Keratinocyte (primary cell): ENCODE data around the gene ZMIZ1. TPM values are rescaled to one million over a fixed set of nuclear protein-coding genes. Genes with fewer than 3 reads are reported as not detected.

Experiments
- DNase-seq: peaks from one replicate; pipeline ENCODE4 v3.0.0-alpha.2; 2011; ENCODE audit warnings: low read depth, missing footprints, low spot score
- FAIRE-seq: peaks from 2 replicates; lab custom pipeline; 2011; peaks lifted over from hg19 to GRCh38; lab: Jason Lieb, UNC
- H2AFZ ChIP-seq: 2 replicates; pipeline ENCODE4 v1.6.0; 2012; ENCODE audit warnings: low read length, control low read depth, inconsistent platforms; ENCODE audit not compliant: control insufficient read depth
- H3K27ac ChIP-seq: 2 replicates; pipeline ENCODE4 v1.5.1; 2011; ENCODE audit warnings: low read length; ENCODE audit not compliant: control insufficient read depth, insufficient read depth
- H3K27me3 ChIP-seq: 3 replicates; pipeline ENCODE4 v1.6.0; 2011; ENCODE audit warnings: low read length; ENCODE audit not compliant: control insufficient read depth, insufficient read depth; ENCODE audit errors: extremely low read depth
- H3K36me3 ChIP-seq, 2 experiments: 2 replicates in 1 of 2; 3 replicates in 1 of 2; pipeline ENCODE4 v1.5.1; 2011; ENCODE audit warnings: low read length in 2 of 2, mild to moderate bottlenecking in 1 of 2; ENCODE audit not compliant: control insufficient read depth in 2 of 2, insufficient read depth in 2 of 2; ENCODE audit errors: extremely low read depth in 1 of 2
- H3K4me1 ChIP-seq: 3 replicates; pipeline ENCODE4 v1.5.1; 2011; ENCODE audit warnings: low read length; ENCODE audit not compliant: control insufficient read depth, insufficient read depth; ENCODE audit errors: extremely low read depth
- H3K4me2 ChIP-seq: 3 replicates; pipeline ENCODE4 v1.6.0; 2011; ENCODE audit warnings: low read depth, low read length; ENCODE audit not compliant: control insufficient read depth, insufficient read depth; ENCODE audit errors: extremely low read depth
- H3K4me3 ChIP-seq, 3 experiments: fragments of 200-600 bp in 1 of 3; sonication (generic) in 1 of 3; 2 replicates in 2 of 3; 3 replicates in 1 of 3; pipeline ENCODE4 v1.5.1; 2011 to 2016; ENCODE audit warnings: low read length in 3 of 3, mild to moderate bottlenecking in 3 of 3, control low read depth in 2 of 3, inconsistent platforms in 1 of 3, low read depth in 1 of 3, mixed read lengths in 1 of 3, mixed run types in 1 of 3, moderate library complexity in 1 of 3; ENCODE audit not compliant: control insufficient read depth in 2 of 3, insufficient read depth in 2 of 3; ENCODE audit errors: extremely low read depth in 1 of 3
- H3K79me2 ChIP-seq: 2 replicates; pipeline ENCODE4 v1.6.0; 2012; ENCODE audit warnings: low read length; ENCODE audit not compliant: control insufficient read depth, insufficient read depth
- H3K9ac ChIP-seq: 3 replicates; pipeline ENCODE4 v1.6.0; 2011; ENCODE audit warnings: low read length; ENCODE audit not compliant: control insufficient read depth, insufficient read depth; ENCODE audit errors: extremely low read depth
- H3K9me1 ChIP-seq: 3 replicates; pipeline ENCODE4 v1.6.0; 2011; ENCODE audit warnings: low read length; ENCODE audit not compliant: control insufficient read depth, insufficient read depth; ENCODE audit errors: extremely low read depth
- H3K9me3 ChIP-seq: 2 replicates; pipeline ENCODE4 v1.5.1; 2012; ENCODE audit warnings: low read depth, low read length; ENCODE audit not compliant: control insufficient read depth
- H4K20me1 ChIP-seq: 3 replicates; pipeline ENCODE4 v1.6.0; 2011; ENCODE audit warnings: low read length; ENCODE audit not compliant: control insufficient read depth, insufficient read depth; ENCODE audit errors: extremely low read depth
- CTCF ChIP-seq, 3 experiments: IDR thresholded peaks in 1 of 3; conservative IDR thresholded peaks in 1 of 3; optimal IDR thresholded peaks in 1 of 3; 2 replicates in 2 of 3; 3 replicates in 1 of 3; pipeline versions ENCODE3 to v1.5.1; 2011; ENCODE audit warnings: low read length in 3 of 3, mild to moderate bottlenecking in 3 of 3, moderate library complexity in 2 of 3, control low read depth in 1 of 3, inconsistent platforms in 1 of 3; ENCODE audit not compliant: insufficient read depth in 2 of 3; ENCODE audit errors: extremely low read depth in 1 of 3
- EZH2 ChIP-seq: IDR thresholded peaks from one replicate; pipeline ENCODE4 v1.6.1; 2012; ENCODE audit warnings: inconsistent platforms, mild to moderate bottlenecking, low read length, moderate library complexity
- dilution Hi-C: fragments of 300-500 bp; cut with MboI; formaldehyde crosslinking; loops from one replicate; pipeline ENCODE4 v1.7.0; 2020; ENCODE audit warnings: low sequenced_read_pairs; ENCODE audit not compliant: extremely low pct_ligation_motif_present
- polyA plus RNA-seq, 5 experiments: library from polyadenylated mRNA; depleted of rRNA in 3 of 5; stranded (reverse) in 3 of 5; stranded (forward) in 1 of 5; unstranded in 1 of 5; fragments of >200 nt; gene quantifications; 1 replicate in 1 of 5; 2 replicates in 3 of 5; 3 replicates in 1 of 5; pipeline versions ENCODE4 v1.2.1 to v1.2.3, GENCODE V29; 2011 to 2012; ENCODE audit warnings: missing spikeins in 2 of 5, low read depth in 1 of 5, low replicate concordance in 1 of 5

ZMIZ1 gene
- polyA plus RNA-seq, 1 donor (not counting 4 experiments of a cell fraction or from before 2014, with no cell fraction given), result 1.8 TPM

- H3K9me1 ChIP-seq, result no peaks in the 10 kb centered on the region
- H3K9ac ChIP-seq, result no peak overlapping the region
- H3K4me3 ChIP-seq, result no peak overlapping the region
- H3K9me3 ChIP-seq, result no peaks in the 10 kb centered on the region
- H3K79me2 ChIP-seq, result no peaks in the 10 kb centered on the region
- FAIRE-seq (no peak), DNase-seq (no peak)
- peaks cover 2 to 7% of the 10 kb centered on the region in 2 experiments for H3K36me3 ChIP-seq
- no peak overlapping the region for H3K27ac ChIP-seq
- no peaks in the 10 kb centered on the region for H3K27me3 ChIP-seq
- no peaks in the 10 kb centered on the region for H4K20me1 ChIP-seq
- dilution Hi-C loops, result no loop called here
- TF ChIP-seq CTCF (optimal IDR thresholded peaks at IDR 0.05 in 1 of 3, IDR thresholded peaks at IDR 0.05 in 1 of 3, conservative IDR thresholded peaks at IDR 0.05 in 1 of 3; ENCODE audit: extremely low read depth in 1 of 3, insufficient read depth in 2 of 3, low read length in 3 of 3) (no peak), EZH2 (no peak)
- no peak overlapping the region for H2AFZ ChIP-seq
- H3K4me2 ChIP-seq, result no peak overlapping the region
- peaks cover 30% of the 10 kb centered on the region for H3K4me1 ChIP-seq
Observed at GRCh38 chr10:79269969-79270368, 201.2 kb downstream of the ZMIZ1 start.

GRCh38 chr10:79270466-79271246 lies 201.9 kb downstream of the ZMIZ1 start:
- H3K9me1 ChIP-seq, result no peaks in the 10 kb centered on the region
- FAIRE-seq, result no peak
- dilution Hi-C loops, result no loop called here
- no peaks in the 10 kb centered on the region for H4K20me1 ChIP-seq
- no peak for TF ChIP-seq EZH2
- DNase-seq, result no peak
- no peak overlapping the region for H3K4me2 ChIP-seq
- H2AFZ ChIP-seq, result no peak overlapping the region
- H3K36me3 ChIP-seq, result peaks cover 2 to 7% of the 10 kb centered on the region in 2 experiments
- no peaks in the 10 kb centered on the region for H3K79me2 ChIP-seq
- no peaks in the 10 kb centered on the region for H3K9me3 ChIP-seq
- H3K4me1 ChIP-seq, result peaks cover 23% of the 10 kb centered on the region
- H3K27ac ChIP-seq, result no peak overlapping the region
- no peaks in the 10 kb centered on the region for H3K27me3 ChIP-seq
- no peak overlapping the region for H3K4me3 ChIP-seq
- H3K9ac ChIP-seq, result no peak overlapping the region
